HepG2 (cell line): ENCODE data around the gene LRRC28. TPM values are rescaled to one million over a fixed set of nuclear protein-coding genes. Genes with fewer than 3 reads are reported as not detected.

Experiments used
- ATAC-seq: fragments of 200-7000 bp; cut with Tn5 transposase; 3 replicates; pipeline ENCODE4 v1.9.1; 2020; ENCODE audit warnings: mild to moderate bottlenecking, moderate library complexity
- BruUV-seq: library from RNA; stranded (reverse); fragments of 400-500 nt; replicated peaks from 2 replicates; lab custom pipeline; 2021; lab: Mats Ljungman, UMichigan
- CTCF ChIA-PET: fragments of 300-600 bp; formaldehyde crosslinking; extraction: SDS; loops from one replicate; lab custom pipeline; 2021; ENCODE audit warnings: low total read pairs, inconsistent platforms, low intra/inter-chr PET ratio; lab: Yijun Ruan, JAX
- POLR2A ChIA-PET: fragments of 350-600 bp; sonication (Branson Sonifier 250); formaldehyde crosslinking; loops from one replicate; lab custom pipeline; 2020; ENCODE audit warnings: antibody characterized with exemption, inconsistent platforms; lab: Yijun Ruan, JAX
- DNase-seq: peaks from one replicate; pipeline ENCODE4 v3.0.0-alpha.2; 2015; ENCODE audit warnings: low spot score
- FAIRE-seq: peaks from 3 replicates; lab custom pipeline; 2011; peaks lifted over from hg19 to GRCh38; lab: Jason Lieb, UNC
- H2AFZ ChIP-seq: one replicate; pipeline ENCODE4 v1.6.1; 2011; ENCODE audit warnings: low read length, inconsistent platforms
- H3K27ac ChIP-seq: fragments of 300-600 bp; 3 replicates; pipeline ENCODE4 v1.8.0; 2011; ENCODE audit warnings: mixed run types, mild to moderate bottlenecking, mixed read lengths, low read length, inconsistent platforms; ENCODE audit not compliant: insufficient read depth; ENCODE audit errors: extremely low read length
- H3K27me3 ChIP-seq, 2 experiments: fragments of 200-600 bp in 1 of 2; 2 replicates in 1 of 2; 3 replicates in 1 of 2; pipeline versions ENCODE4 v1.6.0 to v1.8.0; 2011; ENCODE audit warnings: low read length in 2 of 2, mild to moderate bottlenecking in 2 of 2, moderate library complexity in 2 of 2, inconsistent platforms in 1 of 2; ENCODE audit not compliant: insufficient read depth in 2 of 2, control insufficient read depth in 1 of 2
- H3K36me3 ChIP-seq, 2 experiments: fragments of 200-600 bp in 1 of 2; replicated peaks in 1 of 2; 2 replicates in 1 of 2; 3 replicates in 1 of 2; pipeline versions ENCODE4 v1.5.1 to v1.8.0; 2011; ENCODE audit warnings: low read length in 2 of 2, inconsistent platforms in 1 of 2; ENCODE audit not compliant: insufficient read depth in 2 of 2, control insufficient read depth in 1 of 2
- H3K4me1 ChIP-seq: 2 replicates; pipeline ENCODE4 v1.5.1; 2012; ENCODE audit warnings: low read length, inconsistent platforms; ENCODE audit not compliant: insufficient read depth
- H3K4me2 ChIP-seq: 2 replicates; pipeline ENCODE4 v1.6.0; 2011; ENCODE audit warnings: low read depth, low read length, inconsistent platforms
- H3K4me3 ChIP-seq, 3 experiments: fragments of 200-600 bp in 1 of 3; sonication (generic), shearing (Covaris generic) in 1 of 3; replicated peaks in 1 of 3; 2 replicates each; pipeline ENCODE4 v1.5.1; 2011 to 2016; ENCODE audit warnings: low read length in 3 of 3, inconsistent platforms in 2 of 3, low read depth in 2 of 3, mild to moderate bottlenecking in 2 of 3, control low read depth in 1 of 3, mixed read lengths in 1 of 3; ENCODE audit not compliant: insufficient read depth in 1 of 3
- H3K79me2 ChIP-seq: one replicate; pipeline ENCODE4 v1.6.1; 2011; ENCODE audit warnings: low read length, inconsistent platforms; ENCODE audit not compliant: insufficient read depth
- H3K9ac ChIP-seq: 2 replicates; pipeline ENCODE4 v1.6.0; 2011; ENCODE audit warnings: mild to moderate bottlenecking, low read depth, low read length, inconsistent platforms; ENCODE audit not compliant: insufficient read depth
- H3K9me3 ChIP-seq: 2 replicates; pipeline ENCODE4 v1.5.1; 2012; ENCODE audit warnings: mild to moderate bottlenecking, low read length
- H4K20me1 ChIP-seq: 2 replicates; pipeline ENCODE4 v1.6.0; 2011; ENCODE audit warnings: inconsistent platforms, mild to moderate bottlenecking, low read length, moderate library complexity; ENCODE audit not compliant: insufficient read depth
- BRD4 ChIP-seq: sonication (generic); formaldehyde crosslinking; IDR thresholded peaks from 2 replicates; pipeline ENCODE4 v1.4.0; 2020; ENCODE audit warnings: missing genetic modification reagents
- ELF1 ChIP-seq: sonication (generic); formaldehyde crosslinking; IDR thresholded peaks from 2 replicates; pipeline ENCODE4 v1.4.0; 2020; ENCODE audit warnings: missing genetic modification reagents
- GABPA ChIP-seq, 2 experiments: IDR thresholded peaks; 2 replicates each; pipeline ENCODE4 v1.6.1; 2011 to 2016; ENCODE audit warnings: low read depth in 2 of 2, low read length in 1 of 2, missing biosample characterization in 1 of 2, missing genetic modification characterization in 1 of 2
- KLF15 ChIP-seq: sonication (generic); formaldehyde crosslinking; IDR thresholded peaks from 2 replicates; pipeline ENCODE4 v1.8.1; 2023; ENCODE audit warnings: borderline replicate concordance, mild to moderate bottlenecking, inconsistent platforms, missing genetic modification reagents, mixed read lengths
- LCORL ChIP-seq, 2 experiments: fragments of 450-650 bp in 1 of 2; sonication (generic) in 1 of 2; formaldehyde crosslinking in 1 of 2; IDR thresholded peaks; 2 replicates each; pipeline versions ENCODE4 v1.5.0 to v1.6.1; 2017 to 2020; ENCODE audit warnings: antibody characterized with exemption in 1 of 2, missing genetic modification reagents in 1 of 2
- MEIS2 ChIP-seq: sonication (generic); formaldehyde crosslinking; IDR thresholded peaks from 2 replicates; pipeline ENCODE4 v1.9.0; 2021; ENCODE audit warnings: mild to moderate bottlenecking, missing genetic modification reagents
- NFIB ChIP-seq: sonication (generic); formaldehyde crosslinking; IDR thresholded peaks from 2 replicates; pipeline ENCODE4 v1.9.0; 2021; ENCODE audit warnings: missing genetic modification reagents, mild to moderate bottlenecking, borderline replicate concordance
- RERE ChIP-seq: IDR thresholded peaks from 2 replicates; pipeline ENCODE4 v1.6.1; 2016; ENCODE audit warnings: low read depth, missing genetic modification reagents, missing compliant biosample characterization
- SRSF1 ChIP-seq: fragments of 200-400 bp; formaldehyde crosslinking; optimal IDR thresholded peaks from 2 replicates; pipeline ENCODE3; 2017; ENCODE audit warnings: mild to moderate bottlenecking, low read depth, low read length, moderate library complexity
- TOE1 ChIP-seq: sonication (generic); formaldehyde crosslinking; IDR thresholded peaks from 2 replicates; pipeline ENCODE4 v1.4.0; 2020; ENCODE audit warnings: mild to moderate bottlenecking, missing genetic modification reagents
- USF2 ChIP-seq, 2 experiments: sonication (generic) in 1 of 2; formaldehyde crosslinking in 1 of 2; IDR thresholded peaks; 2 replicates each; pipeline versions ENCODE4 v1.5.1 to v1.6.1; 2011 to 2020; ENCODE audit warnings: borderline replicate concordance in 1 of 2, low read depth in 1 of 2, low read length in 1 of 2, mild to moderate bottlenecking in 1 of 2, missing genetic modification reagents in 1 of 2, moderate library complexity in 1 of 2
- ZNF17 ChIP-seq: sonication (generic); formaldehyde crosslinking; IDR thresholded peaks from 2 replicates; pipeline ENCODE4 v1.5.0; 2020; ENCODE audit warnings: mild to moderate bottlenecking, missing genetic modification reagents
- ZNF207 ChIP-seq: fragments of 450-650 bp; IDR thresholded peaks from 2 replicates; pipeline ENCODE4 v1.6.1; 2016; ENCODE audit warnings: antibody characterized with exemption, borderline replicate concordance
- ZNF317 ChIP-seq: sonication (generic); formaldehyde crosslinking; IDR thresholded peaks from 2 replicates; pipeline ENCODE4 v1.5.0; 2020; ENCODE audit warnings: mild to moderate bottlenecking, missing genetic modification reagents
- ZNF333 ChIP-seq: sonication (generic); formaldehyde crosslinking; IDR thresholded peaks from 2 replicates; pipeline ENCODE4 v1.4.0; 2020; ENCODE audit warnings: mild to moderate bottlenecking, missing genetic modification reagents, borderline replicate concordance
- WGBS: methylation state at CpG from one replicate; pipeline ENCODE4 v1.1.6; 2017; ENCODE audit warnings: low lambda C conversion rate; 5-methylcytosine and 5-hydroxymethylcytosine counted together
- in situ Hi-C: cut with HindIII; loops from 2 replicates; pipeline ENCODE4 v1.10.0; 2017; ENCODE audit warnings: low pct_unique_long_range_greater_than_20kb; ENCODE audit not compliant: extremely low pct_ligation_motif_present
- intact Hi-C: fragments of 100-400 bp; cut with micrococcal nuclease; formaldehyde crosslinking; loops from one replicate; pipeline ENCODE4 v1.10.0; 2022; ENCODE audit not compliant: unreplicated experiment
- polyA plus RNA-seq, 8 experiments: library from polyadenylated mRNA; depleted of rRNA in 3 of 8; stranded (reverse) in 7 of 8; unstranded in 1 of 8; fragments of >200 nt; fragmentation: Illumina TruSeq in 4 of 8; extraction: Trizol in 4 of 8; gene quantifications; 2 replicates each; pipeline versions ENCODE4 v1.2.1 to v1.2.3, GENCODE V29; 2011 to 2016; ENCODE audit warnings: low read depth in 4 of 8, missing spikeins in 1 of 8, mixed read lengths in 1 of 8; ENCODE audit not compliant: insufficient read depth in 1 of 8
- total RNA-seq, 5 experiments: library from RNA; depleted of rRNA; stranded (reverse); fragments of >200 nt; fragmentation: Illumina TruSeq; extraction: Trizol; gene quantifications; 2 replicates each; pipeline ENCODE4 v1.2.3, GENCODE V29; 2016; ENCODE audit warnings: low read depth in 1 of 5

Gene LRRC28
- total and polyA plus RNA-seq, 2 of the 13 experiments (the other 11 are each of a cell fraction or from before 2014, with no cell fraction given) = 17.5 to 21.3 TPM

GRCh38 chr15:99315636-99316035 lies 64.4 kb downstream of the LRRC28 start:
- no peak for DNase-seq
- H3K36me3 ChIP-seq = no peaks in the 10 kb centered on the region
- 92% methylated on average over 2 of the region's 2 CpGs for WGBS
- no peak for TF ChIP-seq NFIB
- no peak for TF ChIP-seq BRD4 (CRISPR knock-in tag)
- TF ChIP-seq MEIS2 = no peak
- no peak for TF ChIP-seq ZNF207
- TF ChIP-seq KLF15 = no peak
- TF ChIP-seq RERE (CRISPR knock-in tag) = no peak
- TF ChIP-seq USF2 (IDR thresholded peaks at IDR 0.05; ENCODE audit: low read depth, low read length) = no peak
- no peak for TF ChIP-seq USF2 (CRISPR knock-in tag; IDR thresholded peaks at IDR 0.05; ENCODE audit: borderline replicate concordance)
- TF ChIP-seq ZNF317 (CRISPR knock-in tag) = no peak
- no peak for TF ChIP-seq ZNF17
- TF ChIP-seq LCORL (IDR thresholded peaks at IDR 0.05) = no peak
- no peak for TF ChIP-seq LCORL (CRISPR knock-in tag; IDR thresholded peaks at IDR 0.05)
- no peak for TF ChIP-seq SRSF1
- no peak for TF ChIP-seq ELF1 (CRISPR knock-in tag)
- TF ChIP-seq GABPA (IDR thresholded peaks at IDR 0.05; ENCODE audit: low read depth, low read length) = no peak
- no peak for TF ChIP-seq GABPA (CRISPR knock-in tag; IDR thresholded peaks at IDR 0.05; ENCODE audit: low read depth)
- TF ChIP-seq ZNF333 (CRISPR knock-in tag) = no peak
- TF ChIP-seq TOE1 = no peak
- H3K4me2 ChIP-seq = no peak overlapping the region
- no peak overlapping the region for H3K27ac ChIP-seq
- no peaks in the 10 kb centered on the region for H3K79me2 ChIP-seq
- CTCF ChIA-PET = no interaction called here
- no peak overlapping the region for H3K9ac ChIP-seq
- H3K27me3 ChIP-seq = no peaks in the 10 kb centered on the region
- in situ Hi-C loops (no loop called here), intact Hi-C loops (no loop called here)
- H3K4me3 ChIP-seq = no peak overlapping the region
- no TSS peak for BruUV-seq
- POLR2A ChIA-PET = no interaction called here
- H3K9me3 ChIP-seq = no peaks in the 10 kb centered on the region
- FAIRE-seq = no peak
- ATAC-seq = no peak
- H4K20me1 ChIP-seq = no peaks in the 10 kb centered on the region
- H3K4me1 ChIP-seq = peaks cover 4% of the 10 kb centered on the region; the same call in 1 of the 2 replicates
- no peak overlapping the region for H2AFZ ChIP-seq
